ENCODE data around the gene GPR15LG.

DNA sequence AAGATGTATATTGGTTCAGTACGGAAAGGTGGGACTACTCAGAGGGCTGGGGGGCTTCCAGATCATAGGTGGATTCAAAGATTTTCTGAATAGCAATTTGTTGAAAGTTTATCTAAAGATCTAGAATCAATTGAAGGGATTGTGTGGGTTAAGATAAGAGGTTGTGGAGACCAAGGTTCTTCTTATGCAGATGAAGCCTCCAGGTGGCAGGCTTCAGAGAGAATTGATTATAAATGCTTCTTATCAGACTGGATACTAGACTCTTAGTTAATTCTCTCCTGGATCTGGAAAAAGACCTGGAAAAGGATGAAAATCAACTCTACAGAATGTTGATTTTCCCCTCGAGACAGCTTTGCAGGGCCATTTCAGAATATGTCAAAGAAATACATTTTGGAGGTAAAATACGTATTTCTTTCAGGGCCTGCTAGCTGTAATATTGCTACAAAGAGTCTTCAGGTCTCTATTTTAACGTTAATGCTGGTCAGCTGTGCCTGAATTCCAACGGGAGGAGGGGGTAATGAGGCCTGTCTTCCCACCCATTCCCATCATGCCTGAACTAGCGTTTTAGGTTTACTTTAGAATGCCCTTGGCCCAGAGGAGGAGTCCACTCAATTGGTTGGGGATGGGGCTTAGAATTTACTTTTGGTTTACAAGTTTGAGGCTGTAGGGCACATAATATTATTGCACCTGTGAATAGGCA, 12.8 kb upstream of the GPR15LG start:
- TF ChIP-seq ZNF384 (IDR thresholded peaks at IDR 0.05) (no peak), FOXA1 (IDR thresholded peaks at IDR 0.05) (no peak), FOXM1 (IDR thresholded peaks at IDR 0.05; ENCODE audit: borderline replicate concordance) (no peak), LEF1 (IDR thresholded peaks at IDR 0.05; ENCODE audit: borderline replicate concordance) (no peak), NFRKB (IDR thresholded peaks at IDR 0.05) (no peak), L3MBTL2 (conservative IDR thresholded peaks at IDR 0.05) (no peak), ARNT (IDR thresholded peaks at IDR 0.05) (no peak), SP1 (IDR thresholded peaks at IDR 0.05) (no peak)
- TF ChIP-seq, protein P1, sequence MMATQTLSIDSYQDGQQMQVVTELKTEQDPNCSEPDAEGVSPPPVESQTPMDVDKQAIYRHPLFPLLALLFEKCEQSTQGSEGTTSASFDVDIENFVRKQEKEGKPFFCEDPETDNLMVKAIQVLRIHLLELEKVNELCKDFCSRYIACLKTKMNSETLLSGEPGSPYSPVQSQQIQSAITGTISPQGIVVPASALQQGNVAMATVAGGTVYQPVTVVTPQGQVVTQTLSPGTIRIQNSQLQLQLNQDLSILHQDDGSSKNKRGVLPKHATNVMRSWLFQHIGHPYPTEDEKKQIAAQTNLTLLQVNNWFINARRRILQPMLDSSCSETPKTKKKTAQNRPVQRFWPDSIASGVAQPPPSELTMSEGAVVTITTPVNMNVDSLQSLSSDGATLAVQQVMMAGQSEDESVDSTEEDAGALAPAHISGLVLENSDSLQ (IDR thresholded peaks at IDR 0.05), result no peak
